RWPE2 (cell line): ENCODE measurements around the gene EDARADD.

Experiments used
- ATAC-seq: fragments of 200-7000 bp; cut with Tn5 transposase; 3 replicates; pipeline ENCODE4 v1.9.1; 2021; ENCODE audit warnings: low read depth
- DNase-seq: peaks from one replicate; pipeline ENCODE4 v3.0.0-alpha.2; 2020; ENCODE audit warnings: low spot score
- H3K27ac ChIP-seq: fragments of 450-650 bp; 2 replicates; pipeline ENCODE4 v1.5.1; 2017; ENCODE audit warnings: mild to moderate bottlenecking; ENCODE audit not compliant: poor library complexity, severe bottlenecking
- H3K27me3 ChIP-seq: fragments of 250-450 bp; sonication (Bioruptor Pico); 2 replicates; pipeline ENCODE4 v1.5.1; 2021; ENCODE audit warnings: mild to moderate bottlenecking, moderate library complexity; ENCODE audit not compliant: insufficient read depth, poor library complexity, severe bottlenecking
- H3K36me3 ChIP-seq: fragments of 250-450 bp; sonication (Bioruptor Pico); 2 replicates; pipeline ENCODE4 v1.5.1; 2020; ENCODE audit warnings: low read depth, mild to moderate bottlenecking, moderate library complexity
- H3K4me1 ChIP-seq: fragments of 250-450 bp; sonication (Bioruptor Pico); 2 replicates; pipeline ENCODE4 v1.5.1; 2021; ENCODE audit warnings: mild to moderate bottlenecking, moderate library complexity; ENCODE audit not compliant: insufficient read depth, poor library complexity, severe bottlenecking
- H3K4me3 ChIP-seq: fragments of 250-450 bp; sonication (Bioruptor Pico); 2 replicates; pipeline ENCODE4 v1.5.1; 2021; ENCODE audit warnings: mild to moderate bottlenecking, moderate library complexity; ENCODE audit not compliant: severe bottlenecking
- H3K9me3 ChIP-seq: fragments of 250-450 bp; sonication (Bioruptor Pico); 2 replicates; pipeline ENCODE4 v1.5.1; 2021; ENCODE audit warnings: mild to moderate bottlenecking, moderate library complexity; ENCODE audit not compliant: severe bottlenecking
- TF ChIP-seq, protein P1 (sequence below): fragments of 450-650 bp; IDR thresholded peaks from one replicate; pipeline ENCODE4 v1.5.1; 2017; ENCODE audit warnings: mild to moderate bottlenecking, moderate library complexity; ENCODE audit not compliant: poor library complexity, severe bottlenecking

Gene EDARADD

DNA sequence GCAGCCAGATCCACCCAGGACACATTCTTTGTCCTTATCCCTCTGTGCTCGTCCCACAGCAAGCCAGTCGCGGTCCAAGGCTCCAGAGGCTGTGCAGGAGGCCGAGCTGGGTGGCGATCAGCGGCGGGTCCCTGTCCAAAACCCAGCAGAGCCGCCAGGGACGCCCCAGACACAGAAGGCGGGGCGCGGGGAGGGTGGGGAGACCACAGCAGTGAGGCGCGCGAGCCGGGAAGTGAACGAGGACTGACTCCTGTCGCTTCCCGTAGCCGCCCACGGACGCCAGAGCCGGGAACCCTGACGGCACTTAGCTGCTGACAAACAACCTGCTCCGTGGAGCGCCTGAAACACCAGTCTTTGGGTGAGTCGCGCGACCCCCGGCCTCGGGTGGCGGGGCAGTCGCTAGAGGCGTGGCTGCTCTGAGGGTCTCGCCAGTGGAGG, 129.6 kb downstream of the EDARADD start, which contains the start of gene LGALS8:
Gene LGALS8, plus strand, starts transcription at position 279 of the 438 bp plus-strand sequence. CDS start 2,089 bp downstream, outside the sequence.
- peak; percentile 76 for ATAC-seq
- peak within 1 kb of the TSS; percentile 49 for H3K27ac ChIP-seq

DNA sequence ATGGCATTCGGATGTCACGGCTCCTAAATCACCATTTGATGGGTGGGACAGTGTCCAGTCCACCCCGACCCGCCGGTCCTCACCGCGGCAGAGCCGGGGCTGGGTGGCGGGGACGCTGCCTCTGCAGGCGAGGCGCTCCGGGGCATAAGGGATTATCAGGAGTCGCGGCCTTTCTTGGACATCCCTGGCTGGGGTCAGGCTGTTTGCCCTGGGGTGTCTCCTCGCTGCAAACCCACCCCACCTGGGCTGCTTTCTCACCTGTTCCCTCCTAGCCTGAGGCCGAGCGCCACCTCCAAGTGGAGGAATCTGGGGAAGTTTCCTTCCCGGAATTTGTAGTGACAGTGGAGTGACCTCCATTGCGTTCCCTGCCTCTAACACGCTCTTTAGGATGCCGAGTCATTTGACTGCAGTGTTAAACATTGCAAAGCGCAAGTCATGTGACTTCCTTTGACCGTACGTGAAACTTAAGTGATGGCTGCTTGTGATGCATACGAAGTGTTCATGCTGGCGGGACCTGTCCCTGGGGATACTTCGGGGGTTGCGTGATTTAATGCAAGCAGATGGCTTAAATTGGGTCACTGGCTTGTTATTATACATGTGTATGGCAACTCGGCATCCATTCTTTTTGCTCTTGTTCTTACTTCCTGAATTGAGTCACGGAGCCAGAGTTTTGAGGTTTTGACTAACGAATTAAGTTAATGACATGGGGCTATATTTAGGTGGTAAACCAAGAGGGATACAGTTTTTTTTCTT, 130.2 kb downstream of the EDARADD start:
- Histone ChIP-seq H3K27ac (peak overlapping the region; percentile 49), H3K9me3 (no peaks in the 10 kb centered on the region), H3K4me3 (peak overlapping the region; percentile 60), H3K27me3 (no peaks in the 10 kb centered on the region), H3K36me3 (peaks cover 19% of the 10 kb centered on the region), H3K4me1 (no peaks in the 10 kb centered on the region)
- peak; percentile 76 for ATAC-seq
- DNase-seq: no peak
- TF ChIP-seq, protein P1, sequence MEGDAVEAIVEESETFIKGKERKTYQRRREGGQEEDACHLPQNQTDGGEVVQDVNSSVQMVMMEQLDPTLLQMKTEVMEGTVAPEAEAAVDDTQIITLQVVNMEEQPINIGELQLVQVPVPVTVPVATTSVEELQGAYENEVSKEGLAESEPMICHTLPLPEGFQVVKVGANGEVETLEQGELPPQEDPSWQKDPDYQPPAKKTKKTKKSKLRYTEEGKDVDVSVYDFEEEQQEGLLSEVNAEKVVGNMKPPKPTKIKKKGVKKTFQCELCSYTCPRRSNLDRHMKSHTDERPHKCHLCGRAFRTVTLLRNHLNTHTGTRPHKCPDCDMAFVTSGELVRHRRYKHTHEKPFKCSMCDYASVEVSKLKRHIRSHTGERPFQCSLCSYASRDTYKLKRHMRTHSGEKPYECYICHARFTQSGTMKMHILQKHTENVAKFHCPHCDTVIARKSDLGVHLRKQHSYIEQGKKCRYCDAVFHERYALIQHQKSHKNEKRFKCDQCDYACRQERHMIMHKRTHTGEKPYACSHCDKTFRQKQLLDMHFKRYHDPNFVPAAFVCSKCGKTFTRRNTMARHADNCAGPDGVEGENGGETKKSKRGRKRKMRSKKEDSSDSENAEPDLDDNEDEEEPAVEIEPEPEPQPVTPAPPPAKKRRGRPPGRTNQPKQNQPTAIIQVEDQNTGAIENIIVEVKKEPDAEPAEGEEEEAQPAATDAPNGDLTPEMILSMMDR: no peak

More for the DNA sequence above, 129.6 kb downstream of the EDARADD start, which contains the start of gene LGALS8:
- TF ChIP-seq, protein P1: no peak
- no peaks in the 10 kb centered on the region for H3K4me1 ChIP-seq
- peak within 1 kb of the TSS; percentile 60 for H3K4me3 ChIP-seq
- peak; percentile 80 for DNase-seq
- no peaks in the 10 kb centered on the region for H3K27me3 ChIP-seq
- H3K36me3 ChIP-seq: peaks cover 19% of the 10 kb centered on the region
- H3K9me3 ChIP-seq: no peaks in the 10 kb centered on the region

DNA sequence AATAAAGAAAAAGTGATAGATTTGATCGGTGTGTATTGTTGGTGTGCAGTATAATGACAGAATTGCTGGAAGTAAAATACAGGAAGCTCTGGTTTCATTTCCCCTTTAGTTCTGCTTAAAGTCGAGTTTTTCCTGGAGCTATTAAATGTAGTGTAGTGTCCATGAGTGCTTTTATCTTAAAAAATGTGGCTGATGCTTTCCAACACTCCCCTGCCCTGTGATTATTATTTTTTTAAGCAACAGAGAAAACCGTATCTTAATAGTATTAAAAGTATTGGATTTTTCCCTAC, 130.8 kb downstream of the EDARADD start:
- no peak for ATAC-seq
- TF ChIP-seq, protein P1: no peak

DNA sequence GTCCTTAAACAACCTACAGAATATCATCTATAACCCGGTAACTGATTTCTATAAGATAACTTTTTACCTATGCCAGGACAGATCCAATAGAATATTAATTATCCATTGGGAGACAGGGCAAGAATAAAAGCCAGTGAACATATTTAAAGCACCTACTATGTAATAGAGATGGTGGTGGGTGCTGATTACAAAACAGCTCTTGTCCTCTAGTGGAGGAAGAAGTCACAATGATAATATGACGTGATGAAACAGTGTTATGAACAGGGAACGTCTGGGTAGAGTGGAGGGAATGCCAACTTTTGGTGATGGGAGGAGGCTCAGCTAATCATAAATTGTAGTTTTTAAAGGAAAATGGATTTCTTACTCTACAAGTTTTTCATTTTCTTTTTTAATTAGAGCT, 132.0 kb downstream of the EDARADD start:
- TF ChIP-seq, protein P1: no peak
- Histone ChIP-seq H3K27ac (no peak overlapping the region), H3K4me1 (no peaks in the 10 kb centered on the region), H3K9me3 (no peaks in the 10 kb centered on the region), H3K4me3 (no peak overlapping the region), H3K36me3 (peaks cover 19% of the 10 kb centered on the region), H3K27me3 (no peaks in the 10 kb centered on the region)
- DNase-seq (no peak), ATAC-seq (no peak)

More for the DNA sequence above, 130.8 kb downstream of the EDARADD start:
- Histone ChIP-seq H3K9me3 (no peaks in the 10 kb centered on the region), H3K27me3 (no peaks in the 10 kb centered on the region), H3K27ac (peak overlapping the region; percentile 49), H3K4me1 (no peaks in the 10 kb centered on the region), H3K36me3 (peaks cover 19% of the 10 kb centered on the region), H3K4me3 (peak overlapping the region; percentile 60)
- DNase-seq: no peak

DNA sequence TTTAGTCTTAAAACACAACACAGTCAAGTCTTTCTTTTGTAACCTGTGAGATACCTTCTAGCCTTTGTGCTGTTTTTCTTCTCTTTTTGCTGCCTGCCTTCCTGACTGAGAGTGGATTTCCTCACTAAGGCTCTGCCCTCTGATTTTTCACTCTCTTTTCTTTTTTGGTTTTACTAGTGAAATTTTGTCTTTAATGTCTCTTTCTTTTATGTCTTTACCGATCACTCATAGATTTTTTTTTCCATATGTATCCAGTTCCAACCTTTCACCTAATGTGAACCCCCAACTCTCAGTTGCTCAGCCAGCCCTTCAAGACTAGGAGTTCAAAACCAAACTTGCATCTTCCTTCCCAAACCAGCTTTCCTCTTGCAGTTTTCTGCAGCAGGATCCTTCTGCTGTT, 136.2 kb downstream of the EDARADD start:
- Histone ChIP-seq H3K9me3 (no peaks in the 10 kb centered on the region), H3K27ac (no peak overlapping the region), H3K27me3 (no peaks in the 10 kb centered on the region), H3K36me3 (peaks cover 20% of the 10 kb centered on the region), H3K4me3 (no peak overlapping the region), H3K4me1 (peaks cover 4% of the 10 kb centered on the region)
- TF ChIP-seq, protein P1: no peak
- no peak for DNase-seq
- no peak for ATAC-seq
